WTC11 (cell line): ENCODE results near the gene PTPRJ. TPM values are rescaled to one million over a fixed set of nuclear protein-coding genes. Genes with fewer than 3 reads are reported as not detected.
A peak's percentile ranks its signal among the peaks of the same experiment; 100 is the strongest.

Experiments used
- ATAC-seq: fragments of 200-7000 bp; cut with Tn5 transposase; 2 replicates; pipeline ENCODE4 v1.10.0; 2021; ENCODE audit warnings: mild to moderate bottlenecking, moderate library complexity
- CTCF ChIA-PET: fragments of 300-600 bp; sonication (Branson Sonifier 250); formaldehyde crosslinking; loops from one replicate; lab custom pipeline; 2021; ENCODE audit warnings: antibody characterized with exemption; lab: Charles Lee
- POLR2A ChIA-PET: fragments of 350-600 bp; sonication (Branson Sonifier 250); formaldehyde crosslinking; loops from one replicate; lab custom pipeline; 2021; ENCODE audit warnings: antibody characterized with exemption; lab: Charles Lee
- DNase-seq: peaks from one replicate; pipeline ENCODE4 v3.0.0; 2021; ENCODE audit warnings: low spot score
- H3K27ac Mint-ChIP-seq: 2 replicates; pipeline ENCODE4 v1.8.0; 2021; ENCODE audit warnings: mixed read lengths
- H3K27me3 Mint-ChIP-seq: 2 replicates; pipeline ENCODE4 v1.8.0; 2021; ENCODE audit warnings: low read depth, mild to moderate bottlenecking, moderate library complexity, mixed read lengths
- H3K36me3 Mint-ChIP-seq: 2 replicates; pipeline ENCODE4 v1.8.0; 2021; ENCODE audit warnings: mixed read lengths
- H3K4me1 Mint-ChIP-seq: 2 replicates; pipeline ENCODE4 v1.8.0; 2022; ENCODE audit warnings: mixed read lengths
- H3K4me3 Mint-ChIP-seq: 2 replicates; pipeline ENCODE4 v1.8.0; 2021; ENCODE audit warnings: mild to moderate bottlenecking, moderate library complexity, mixed read lengths
- H3K9me3 Mint-ChIP-seq: 2 replicates; pipeline ENCODE4 v1.8.0; 2021; ENCODE audit warnings: mixed read lengths
- NFYB ChIP-seq: sonication (generic); formaldehyde crosslinking; conservative IDR thresholded peaks from 2 replicates; pipeline ENCODE4 v1.8.0; 2022; ENCODE audit warnings: low read depth, missing genetic modification reagents
- NR1H2 ChIP-seq: sonication (generic); formaldehyde crosslinking; IDR thresholded peaks from 2 replicates; pipeline ENCODE4 v1.9.0; 2021; ENCODE audit warnings: mild to moderate bottlenecking, moderate library complexity, missing genetic modification reagents
- PRRX2 ChIP-seq: fragments of 250-450 bp; sonication (Bioruptor Pico); IDR thresholded peaks from 2 replicates; pipeline ENCODE4 v1.8.0; 2021; ENCODE audit warnings: mild to moderate bottlenecking
- RELA ChIP-seq: sonication (generic); formaldehyde crosslinking; IDR thresholded peaks from 2 replicates; pipeline ENCODE4 v1.8.1; 2022; ENCODE audit warnings: missing genetic modification reagents, mild to moderate bottlenecking, borderline replicate concordance
- ZNF317 ChIP-seq: sonication (generic); formaldehyde crosslinking; IDR thresholded peaks from 2 replicates; pipeline ENCODE4 v1.8.1; 2023; ENCODE audit warnings: low read depth, mild to moderate bottlenecking, moderate library complexity, missing genetic modification reagents, borderline replicate concordance
- total RNA-seq: library from RNA; stranded (reverse); gene quantifications from 3 replicates; pipeline ENCODE4 v1.2.3, GENCODE V29; 2021
- TF ChIP-seq, protein P1 (sequence below): sonication (generic); formaldehyde crosslinking; IDR thresholded peaks from 2 replicates; pipeline ENCODE4 v1.8.1; 2023; ENCODE audit warnings: mild to moderate bottlenecking, missing genetic modification reagents
- TF ChIP-seq, protein P2 (sequence below): fragments of 250-450 bp; sonication (Bioruptor Pico); IDR thresholded peaks from 2 replicates; pipeline ENCODE4 v1.9.0; 2021; ENCODE audit warnings: mild to moderate bottlenecking
- TF ChIP-seq, protein P3 (sequence below): sonication (generic); formaldehyde crosslinking; conservative IDR thresholded peaks from 2 replicates; pipeline ENCODE4 v1.8.1; 2022; ENCODE audit warnings: mild to moderate bottlenecking, missing genetic modification reagents
- TF ChIP-seq, protein P4 (sequence below): sonication (generic); formaldehyde crosslinking; IDR thresholded peaks from 2 replicates; pipeline ENCODE4 v1.8.0; 2022; ENCODE audit warnings: mild to moderate bottlenecking, missing genetic modification reagents
- TF ChIP-seq, protein P5 (sequence below): sonication (generic); formaldehyde crosslinking; IDR thresholded peaks from 2 replicates; pipeline ENCODE4 v1.8.1; 2023; ENCODE audit warnings: mild to moderate bottlenecking, moderate library complexity, missing genetic modification reagents
- TF ChIP-seq, protein P6 (sequence below): sonication (generic); formaldehyde crosslinking; IDR thresholded peaks from 2 replicates; pipeline ENCODE4 v1.8.1; 2023; ENCODE audit warnings: mild to moderate bottlenecking, missing genetic modification reagents
- TF ChIP-seq, protein P7 (sequence below): fragments of 250-450 bp; sonication (Bioruptor Pico); IDR thresholded peaks from 2 replicates; pipeline ENCODE4 v2.1.2; 2022; ENCODE audit warnings: mild to moderate bottlenecking, moderate library complexity
- TF ChIP-seq, protein P8 (sequence below): sonication (generic); formaldehyde crosslinking; IDR thresholded peaks from 2 replicates; pipeline ENCODE4 v1.8.1; 2022; ENCODE audit warnings: mild to moderate bottlenecking, missing genetic modification reagents, moderate library complexity, borderline replicate concordance
- TF ChIP-seq, protein P9 (sequence below): sonication (generic); formaldehyde crosslinking; IDR thresholded peaks from 2 replicates; pipeline ENCODE4 v1.8.0; 2022; ENCODE audit warnings: mild to moderate bottlenecking, missing genetic modification reagents
- TF ChIP-seq, protein P10 (sequence below): fragments of 200-600 bp; IDR thresholded peaks from 2 replicates; pipeline ENCODE4 v1.8.0; 2022; ENCODE audit warnings: antibody characterized with exemption

The PTPRJ gene
- total RNA-seq, 1 experiment from 2014 or later, result 19.5 TPM

DNA sequence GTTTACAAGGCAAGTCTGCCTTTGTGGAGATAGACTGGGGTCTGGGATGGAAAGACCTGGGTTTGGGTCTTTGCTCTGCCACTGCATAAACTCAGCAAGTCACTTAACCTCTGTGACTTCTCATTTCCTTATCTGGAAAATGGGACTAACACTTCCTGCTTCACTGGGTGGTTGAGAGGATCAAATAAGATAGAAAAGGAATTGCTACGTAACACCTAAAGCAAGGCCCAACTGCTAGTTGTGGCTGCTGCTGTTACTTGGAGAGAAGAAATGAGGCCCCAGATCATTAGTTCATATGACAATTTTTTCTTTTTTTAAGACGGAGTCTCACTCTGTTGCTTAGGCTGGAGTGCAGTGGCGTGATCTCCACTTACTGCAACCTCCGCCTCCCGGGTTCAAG, 5.9 kb downstream of the PTPRJ start:
- H3K9me3 Mint-ChIP-seq, result no peaks in the 10 kb centered on the region
- CTCF ChIA-PET, result no interaction called here
- peak overlapping the region; percentile 82 for H3K27ac Mint-ChIP-seq
- peaks cover 46% of the 10 kb centered on the region for H3K4me1 Mint-ChIP-seq
- no peak for TF ChIP-seq NR1H2 (CRISPR knock-in tag)
- TF ChIP-seq, protein P1, sequence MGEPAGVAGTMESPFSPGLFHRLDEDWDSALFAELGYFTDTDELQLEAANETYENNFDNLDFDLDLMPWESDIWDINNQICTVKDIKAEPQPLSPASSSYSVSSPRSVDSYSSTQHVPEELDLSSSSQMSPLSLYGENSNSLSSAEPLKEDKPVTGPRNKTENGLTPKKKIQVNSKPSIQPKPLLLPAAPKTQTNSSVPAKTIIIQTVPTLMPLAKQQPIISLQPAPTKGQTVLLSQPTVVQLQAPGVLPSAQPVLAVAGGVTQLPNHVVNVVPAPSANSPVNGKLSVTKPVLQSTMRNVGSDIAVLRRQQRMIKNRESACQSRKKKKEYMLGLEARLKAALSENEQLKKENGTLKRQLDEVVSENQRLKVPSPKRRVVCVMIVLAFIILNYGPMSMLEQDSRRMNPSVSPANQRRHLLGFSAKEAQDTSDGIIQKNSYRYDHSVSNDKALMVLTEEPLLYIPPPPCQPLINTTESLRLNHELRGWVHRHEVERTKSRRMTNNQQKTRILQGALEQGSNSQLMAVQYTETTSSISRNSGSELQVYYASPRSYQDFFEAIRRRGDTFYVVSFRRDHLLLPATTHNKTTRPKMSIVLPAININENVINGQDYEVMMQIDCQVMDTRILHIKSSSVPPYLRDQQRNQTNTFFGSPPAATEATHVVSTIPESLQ, result no peak
- TF ChIP-seq, protein P2, sequence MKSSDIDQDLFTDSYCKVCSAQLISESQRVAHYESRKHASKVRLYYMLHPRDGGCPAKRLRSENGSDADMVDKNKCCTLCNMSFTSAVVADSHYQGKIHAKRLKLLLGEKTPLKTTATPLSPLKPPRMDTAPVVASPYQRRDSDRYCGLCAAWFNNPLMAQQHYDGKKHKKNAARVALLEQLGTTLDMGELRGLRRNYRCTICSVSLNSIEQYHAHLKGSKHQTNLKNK, result no peak
- no peak for TF ChIP-seq NFYB (CRISPR knock-in tag)
- ATAC-seq, result no peak
- H3K36me3 Mint-ChIP-seq, result peaks cover 3% of the 10 kb centered on the region; the same call in 1 of the 2 replicates
- peaks cover 3% of the 10 kb centered on the region; the same call in 1 of the 2 replicates for H3K27me3 Mint-ChIP-seq
- no peak for DNase-seq
- POLR2A ChIA-PET, result interaction anchor here (0.7 kb wide), 1 partner anchor 38 kb away, joined by 3 read pairs; no protein-coding TSS in a partner anchor
- H3K4me3 Mint-ChIP-seq, result no peak overlapping the region

DNA sequence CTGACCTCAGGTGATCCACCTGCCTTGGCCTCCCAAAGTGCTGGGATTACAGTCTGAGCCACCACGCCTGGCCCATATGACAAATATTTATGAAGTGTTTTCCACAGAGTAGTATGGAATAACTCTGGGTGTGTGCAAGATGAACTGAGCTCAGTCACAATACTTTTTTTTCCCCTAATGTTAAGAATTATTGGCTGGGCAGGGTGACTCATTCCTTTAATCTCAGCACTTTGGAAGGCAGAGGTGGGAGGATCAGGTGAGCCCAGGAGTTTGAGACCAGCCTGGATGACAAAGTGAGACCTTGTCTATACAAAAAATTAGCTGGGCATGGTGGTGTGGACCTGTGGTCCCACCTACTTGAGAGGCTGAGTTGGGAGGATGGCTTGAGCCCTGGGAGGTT, 6.4 kb downstream of the PTPRJ start:
- peaks cover 3% of the 10 kb centered on the region; the same call in 1 of the 2 replicates for H3K36me3 Mint-ChIP-seq
- no peak for ATAC-seq

DNA sequence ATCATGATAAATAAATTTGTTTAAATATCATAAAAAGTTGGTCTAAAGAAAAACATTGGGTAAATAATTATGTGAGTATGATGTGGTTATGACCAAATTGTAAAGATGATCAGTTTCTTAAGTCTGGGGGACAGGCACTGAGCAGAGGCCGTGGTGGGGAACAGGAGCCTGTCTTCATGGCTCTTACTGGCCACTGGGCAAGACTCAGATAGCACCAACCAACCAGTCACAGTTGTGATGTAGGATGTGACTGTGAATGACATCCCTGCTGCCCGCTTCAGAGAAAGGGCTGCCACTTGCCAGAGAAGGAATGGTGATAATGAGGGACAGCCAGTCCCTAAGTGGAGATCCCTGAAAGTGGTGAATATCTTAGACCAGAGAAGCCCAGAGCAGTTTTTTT, 7.0 kb downstream of the PTPRJ start:
- no peaks in the 10 kb centered on the region; the same call in 1 of the 2 replicates for H3K27me3 Mint-ChIP-seq
- no peak overlapping the region for H3K27ac Mint-ChIP-seq
- ChIA-PET POLR2A (no interaction called here), CTCF (no interaction called here)
- DNase-seq (no peak), ATAC-seq (no peak)
- peaks cover 46% of the 10 kb centered on the region for H3K4me1 Mint-ChIP-seq
- H3K4me3 Mint-ChIP-seq, result no peak overlapping the region
- no peaks in the 10 kb centered on the region for H3K9me3 Mint-ChIP-seq
- H3K36me3 Mint-ChIP-seq, result peaks cover 3% of the 10 kb centered on the region; the same call in 1 of the 2 replicates
- TF ChIP-seq, protein P3, sequence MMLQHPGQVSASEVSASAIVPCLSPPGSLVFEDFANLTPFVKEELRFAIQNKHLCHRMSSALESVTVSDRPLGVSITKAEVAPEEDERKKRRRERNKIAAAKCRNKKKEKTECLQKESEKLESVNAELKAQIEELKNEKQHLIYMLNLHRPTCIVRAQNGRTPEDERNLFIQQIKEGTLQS (CRISPR knock-in tag), result no peak
- TF ChIP-seq ZNF317 (CRISPR knock-in tag) (no peak), RELA (CRISPR knock-in tag) (no peak), NR1H2 (CRISPR knock-in tag) (no peak)
- TF ChIP-seq, protein P4, sequence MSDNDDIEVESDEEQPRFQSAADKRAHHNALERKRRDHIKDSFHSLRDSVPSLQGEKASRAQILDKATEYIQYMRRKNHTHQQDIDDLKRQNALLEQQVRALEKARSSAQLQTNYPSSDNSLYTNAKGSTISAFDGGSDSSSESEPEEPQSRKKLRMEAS, result no peak
- TF ChIP-seq, protein P5, sequence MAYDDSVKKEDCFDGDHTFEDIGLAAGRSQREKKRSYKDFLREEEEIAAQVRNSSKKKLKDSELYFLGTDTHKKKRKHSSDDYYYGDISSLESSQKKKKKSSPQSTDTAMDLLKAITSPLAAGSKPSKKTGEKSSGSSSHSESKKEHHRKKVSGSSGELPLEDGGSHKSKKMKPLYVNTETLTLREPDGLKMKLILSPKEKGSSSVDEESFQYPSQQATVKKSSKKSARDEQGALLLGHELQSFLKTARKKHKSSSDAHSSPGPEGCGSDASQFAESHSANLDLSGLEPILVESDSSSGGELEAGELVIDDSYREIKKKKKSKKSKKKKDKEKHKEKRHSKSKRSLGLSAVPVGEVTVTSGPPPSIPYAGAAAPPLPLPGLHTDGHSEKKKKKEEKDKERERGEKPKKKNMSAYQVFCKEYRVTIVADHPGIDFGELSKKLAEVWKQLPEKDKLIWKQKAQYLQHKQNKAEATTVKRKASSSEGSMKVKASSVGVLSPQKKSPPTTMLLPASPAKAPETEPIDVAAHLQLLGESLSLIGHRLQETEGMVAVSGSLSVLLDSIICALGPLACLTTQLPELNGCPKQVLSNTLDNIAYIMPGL (CRISPR knock-in tag), result no peak
- TF ChIP-seq, protein P6, sequence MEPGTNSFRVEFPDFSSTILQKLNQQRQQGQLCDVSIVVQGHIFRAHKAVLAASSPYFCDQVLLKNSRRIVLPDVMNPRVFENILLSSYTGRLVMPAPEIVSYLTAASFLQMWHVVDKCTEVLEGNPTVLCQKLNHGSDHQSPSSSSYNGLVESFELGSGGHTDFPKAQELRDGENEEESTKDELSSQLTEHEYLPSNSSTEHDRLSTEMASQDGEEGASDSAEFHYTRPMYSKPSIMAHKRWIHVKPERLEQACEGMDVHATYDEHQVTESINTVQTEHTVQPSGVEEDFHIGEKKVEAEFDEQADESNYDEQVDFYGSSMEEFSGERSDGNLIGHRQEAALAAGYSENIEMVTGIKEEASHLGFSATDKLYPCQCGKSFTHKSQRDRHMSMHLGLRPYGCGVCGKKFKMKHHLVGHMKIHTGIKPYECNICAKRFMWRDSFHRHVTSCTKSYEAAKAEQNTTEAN (CRISPR knock-in tag), result no peak
- TF ChIP-seq, protein P7, sequence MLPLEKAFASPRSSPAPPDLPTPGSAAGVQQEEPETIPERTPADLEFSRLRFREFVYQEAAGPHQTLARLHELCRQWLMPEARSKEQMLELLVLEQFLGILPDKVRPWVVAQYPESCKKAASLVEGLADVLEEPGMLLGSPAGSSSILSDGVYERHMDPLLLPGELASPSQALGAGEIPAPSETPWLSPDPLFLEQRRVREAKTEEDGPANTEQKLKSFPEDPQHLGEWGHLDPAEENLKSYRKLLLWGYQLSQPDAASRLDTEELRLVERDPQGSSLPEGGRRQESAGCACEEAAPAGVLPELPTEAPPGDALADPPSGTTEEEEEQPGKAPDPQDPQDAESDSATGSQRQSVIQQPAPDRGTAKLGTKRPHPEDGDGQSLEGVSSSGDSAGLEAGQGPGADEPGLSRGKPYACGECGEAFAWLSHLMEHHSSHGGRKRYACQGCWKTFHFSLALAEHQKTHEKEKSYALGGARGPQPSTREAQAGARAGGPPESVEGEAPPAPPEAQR (CRISPR knock-in tag), result no peak

More for the DNA sequence above, 6.4 kb downstream of the PTPRJ start:
- no peak overlapping the region for H3K4me3 Mint-ChIP-seq
- no peak for DNase-seq
- H3K9me3 Mint-ChIP-seq, result no peaks in the 10 kb centered on the region
- POLR2A ChIA-PET, result no interaction called here
- H3K4me1 Mint-ChIP-seq, result peaks cover 49% of the 10 kb centered on the region
- H3K27me3 Mint-ChIP-seq, result peaks cover 3% of the 10 kb centered on the region; the same call in 1 of the 2 replicates
- peak overlapping the region; percentile 31; the same call in 1 of the 2 replicates for H3K27ac Mint-ChIP-seq
- TF ChIP-seq, protein P8, sequence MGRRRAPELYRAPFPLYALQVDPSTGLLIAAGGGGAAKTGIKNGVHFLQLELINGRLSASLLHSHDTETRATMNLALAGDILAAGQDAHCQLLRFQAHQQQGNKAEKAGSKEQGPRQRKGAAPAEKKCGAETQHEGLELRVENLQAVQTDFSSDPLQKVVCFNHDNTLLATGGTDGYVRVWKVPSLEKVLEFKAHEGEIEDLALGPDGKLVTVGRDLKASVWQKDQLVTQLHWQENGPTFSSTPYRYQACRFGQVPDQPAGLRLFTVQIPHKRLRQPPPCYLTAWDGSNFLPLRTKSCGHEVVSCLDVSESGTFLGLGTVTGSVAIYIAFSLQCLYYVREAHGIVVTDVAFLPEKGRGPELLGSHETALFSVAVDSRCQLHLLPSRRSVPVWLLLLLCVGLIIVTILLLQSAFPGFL, result no peak
- TF ChIP-seq, protein P9, sequence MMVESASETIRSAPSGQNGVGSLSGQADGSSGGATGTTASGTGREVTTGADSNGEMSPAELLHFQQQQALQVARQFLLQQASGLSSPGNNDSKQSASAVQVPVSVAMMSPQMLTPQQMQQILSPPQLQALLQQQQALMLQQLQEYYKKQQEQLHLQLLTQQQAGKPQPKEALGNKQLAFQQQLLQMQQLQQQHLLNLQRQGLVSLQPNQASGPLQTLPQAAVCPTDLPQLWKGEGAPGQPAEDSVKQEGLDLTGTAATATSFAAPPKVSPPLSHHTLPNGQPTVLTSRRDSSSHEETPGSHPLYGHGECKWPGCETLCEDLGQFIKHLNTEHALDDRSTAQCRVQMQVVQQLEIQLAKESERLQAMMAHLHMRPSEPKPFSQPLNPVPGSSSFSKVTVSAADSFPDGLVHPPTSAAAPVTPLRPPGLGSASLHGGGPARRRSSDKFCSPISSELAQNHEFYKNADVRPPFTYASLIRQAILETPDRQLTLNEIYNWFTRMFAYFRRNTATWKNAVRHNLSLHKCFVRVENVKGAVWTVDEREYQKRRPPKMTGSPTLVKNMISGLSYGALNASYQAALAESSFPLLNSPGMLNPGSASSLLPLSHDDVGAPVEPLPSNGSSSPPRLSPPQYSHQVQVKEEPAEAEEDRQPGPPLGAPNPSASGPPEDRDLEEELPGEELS (CRISPR knock-in tag), result no peak
- no peak for TF ChIP-seq PRRX2
- TF ChIP-seq, protein P10, sequence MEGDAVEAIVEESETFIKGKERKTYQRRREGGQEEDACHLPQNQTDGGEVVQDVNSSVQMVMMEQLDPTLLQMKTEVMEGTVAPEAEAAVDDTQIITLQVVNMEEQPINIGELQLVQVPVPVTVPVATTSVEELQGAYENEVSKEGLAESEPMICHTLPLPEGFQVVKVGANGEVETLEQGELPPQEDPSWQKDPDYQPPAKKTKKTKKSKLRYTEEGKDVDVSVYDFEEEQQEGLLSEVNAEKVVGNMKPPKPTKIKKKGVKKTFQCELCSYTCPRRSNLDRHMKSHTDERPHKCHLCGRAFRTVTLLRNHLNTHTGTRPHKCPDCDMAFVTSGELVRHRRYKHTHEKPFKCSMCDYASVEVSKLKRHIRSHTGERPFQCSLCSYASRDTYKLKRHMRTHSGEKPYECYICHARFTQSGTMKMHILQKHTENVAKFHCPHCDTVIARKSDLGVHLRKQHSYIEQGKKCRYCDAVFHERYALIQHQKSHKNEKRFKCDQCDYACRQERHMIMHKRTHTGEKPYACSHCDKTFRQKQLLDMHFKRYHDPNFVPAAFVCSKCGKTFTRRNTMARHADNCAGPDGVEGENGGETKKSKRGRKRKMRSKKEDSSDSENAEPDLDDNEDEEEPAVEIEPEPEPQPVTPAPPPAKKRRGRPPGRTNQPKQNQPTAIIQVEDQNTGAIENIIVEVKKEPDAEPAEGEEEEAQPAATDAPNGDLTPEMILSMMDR, result no peak
- CTCF ChIA-PET, result no interaction called here
